Ishikawa (cell line): ENCODE results near the gene NCR3LG1.

Experiments
- CEBPB ChIP-seq: IDR thresholded peaks from 2 replicates; pipeline ENCODE4 v1.6.1; 2012
- CREB1 ChIP-seq: IDR thresholded peaks from 2 replicates; pipeline ENCODE4 v1.6.1; 2012; ENCODE audit warnings: low read depth
- EGR1 ChIP-seq: IDR thresholded peaks from 2 replicates; pipeline ENCODE4 v1.6.1; 2012
- EP300 ChIP-seq: IDR thresholded peaks from 2 replicates; pipeline ENCODE4 v1.6.1; 2012; ENCODE audit warnings: borderline replicate concordance
- FOXM1 ChIP-seq: IDR thresholded peaks from 2 replicates; pipeline ENCODE4 v1.6.1; 2012; ENCODE audit warnings: low read depth, borderline replicate concordance
- NFIC ChIP-seq: IDR thresholded peaks from 2 replicates; pipeline ENCODE4 v1.6.1; 2012
- RAD21 ChIP-seq: IDR thresholded peaks from 2 replicates; pipeline ENCODE4 v1.6.1; 2012; ENCODE audit warnings: low read depth
- TAF1 ChIP-seq: IDR thresholded peaks from 2 replicates; pipeline ENCODE4 v1.6.1; 2012; ENCODE audit warnings: low read depth, mild to moderate bottlenecking
- TCF12 ChIP-seq: IDR thresholded peaks from 2 replicates; pipeline ENCODE4 v1.6.1; 2012; ENCODE audit warnings: low read depth
- TEAD4 ChIP-seq: IDR thresholded peaks from 2 replicates; pipeline ENCODE4 v1.6.1; 2012
- YY1 ChIP-seq: IDR thresholded peaks from 2 replicates; pipeline ENCODE4 v1.6.1; 2012; ENCODE audit warnings: low read depth
- ZBTB7A ChIP-seq: IDR thresholded peaks from 2 replicates; pipeline ENCODE4 v1.6.1; 2012; ENCODE audit warnings: low read depth
- TF ChIP-seq, protein P1 (sequence below): IDR thresholded peaks from 2 replicates; pipeline ENCODE4 v1.6.1; 2012; ENCODE audit warnings: low read depth, mild to moderate bottlenecking
- TF ChIP-seq, protein P2 (sequence below): IDR thresholded peaks from 2 replicates; pipeline ENCODE4 v1.6.1; 2012
- TF ChIP-seq, protein P3 (sequence below): IDR thresholded peaks from 2 replicates; pipeline ENCODE4 v1.6.1; 2012

NCR3LG1 gene

DNA sequence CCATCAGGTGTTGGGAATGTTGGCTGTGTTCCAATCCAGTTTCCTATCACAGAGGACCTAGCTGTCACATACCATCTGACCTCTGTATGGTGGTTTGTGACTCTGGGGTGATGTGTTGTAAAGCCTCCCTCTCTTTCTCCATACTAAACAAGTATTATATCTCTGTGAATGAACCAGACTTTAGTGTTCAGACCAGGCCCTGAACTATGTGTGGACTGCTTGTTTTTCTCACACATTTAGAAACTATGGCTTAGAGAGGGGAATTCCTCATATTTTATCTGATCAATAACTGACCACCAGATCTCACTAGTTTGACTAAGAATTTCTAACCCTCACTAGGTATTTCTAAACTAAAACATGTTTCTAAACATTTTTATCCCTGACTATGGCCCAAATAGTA lies 17.5 kb downstream of the NCR3LG1 start:
- TF ChIP-seq ZBTB7A, result no peak
- TF ChIP-seq, protein P1, sequence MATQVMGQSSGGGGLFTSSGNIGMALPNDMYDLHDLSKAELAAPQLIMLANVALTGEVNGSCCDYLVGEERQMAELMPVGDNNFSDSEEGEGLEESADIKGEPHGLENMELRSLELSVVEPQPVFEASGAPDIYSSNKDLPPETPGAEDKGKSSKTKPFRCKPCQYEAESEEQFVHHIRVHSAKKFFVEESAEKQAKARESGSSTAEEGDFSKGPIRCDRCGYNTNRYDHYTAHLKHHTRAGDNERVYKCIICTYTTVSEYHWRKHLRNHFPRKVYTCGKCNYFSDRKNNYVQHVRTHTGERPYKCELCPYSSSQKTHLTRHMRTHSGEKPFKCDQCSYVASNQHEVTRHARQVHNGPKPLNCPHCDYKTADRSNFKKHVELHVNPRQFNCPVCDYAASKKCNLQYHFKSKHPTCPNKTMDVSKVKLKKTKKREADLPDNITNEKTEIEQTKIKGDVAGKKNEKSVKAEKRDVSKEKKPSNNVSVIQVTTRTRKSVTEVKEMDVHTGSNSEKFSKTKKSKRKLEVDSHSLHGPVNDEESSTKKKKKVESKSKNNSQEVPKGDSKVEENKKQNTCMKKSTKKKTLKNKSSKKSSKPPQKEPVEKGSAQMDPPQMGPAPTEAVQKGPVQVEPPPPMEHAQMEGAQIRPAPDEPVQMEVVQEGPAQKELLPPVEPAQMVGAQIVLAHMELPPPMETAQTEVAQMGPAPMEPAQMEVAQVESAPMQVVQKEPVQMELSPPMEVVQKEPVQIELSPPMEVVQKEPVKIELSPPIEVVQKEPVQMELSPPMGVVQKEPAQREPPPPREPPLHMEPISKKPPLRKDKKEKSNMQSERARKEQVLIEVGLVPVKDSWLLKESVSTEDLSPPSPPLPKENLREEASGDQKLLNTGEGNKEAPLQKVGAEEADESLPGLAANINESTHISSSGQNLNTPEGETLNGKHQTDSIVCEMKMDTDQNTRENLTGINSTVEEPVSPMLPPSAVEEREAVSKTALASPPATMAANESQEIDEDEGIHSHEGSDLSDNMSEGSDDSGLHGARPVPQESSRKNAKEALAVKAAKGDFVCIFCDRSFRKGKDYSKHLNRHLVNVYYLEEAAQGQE, result no peak
- TF ChIP-seq EP300, result no peak
- no peak for TF ChIP-seq TEAD4
- TF ChIP-seq FOXM1, result no peak
- TF ChIP-seq CREB1, result no peak
- no peak for TF ChIP-seq TCF12
- TF ChIP-seq, protein P2, sequence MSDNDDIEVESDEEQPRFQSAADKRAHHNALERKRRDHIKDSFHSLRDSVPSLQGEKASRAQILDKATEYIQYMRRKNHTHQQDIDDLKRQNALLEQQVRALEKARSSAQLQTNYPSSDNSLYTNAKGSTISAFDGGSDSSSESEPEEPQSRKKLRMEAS, result no peak
- TF ChIP-seq, protein P3, sequence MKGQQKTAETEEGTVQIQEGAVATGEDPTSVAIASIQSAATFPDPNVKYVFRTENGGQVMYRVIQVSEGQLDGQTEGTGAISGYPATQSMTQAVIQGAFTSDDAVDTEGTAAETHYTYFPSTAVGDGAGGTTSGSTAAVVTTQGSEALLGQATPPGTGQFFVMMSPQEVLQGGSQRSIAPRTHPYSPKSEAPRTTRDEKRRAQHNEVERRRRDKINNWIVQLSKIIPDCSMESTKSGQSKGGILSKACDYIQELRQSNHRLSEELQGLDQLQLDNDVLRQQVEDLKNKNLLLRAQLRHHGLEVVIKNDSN, result no peak
- TF ChIP-seq RAD21, result no peak
- no peak for TF ChIP-seq NFIC
- TF ChIP-seq TAF1, result no peak
- TF ChIP-seq CEBPB, result no peak
- no peak for TF ChIP-seq EGR1
- no peak for TF ChIP-seq YY1

DNA sequence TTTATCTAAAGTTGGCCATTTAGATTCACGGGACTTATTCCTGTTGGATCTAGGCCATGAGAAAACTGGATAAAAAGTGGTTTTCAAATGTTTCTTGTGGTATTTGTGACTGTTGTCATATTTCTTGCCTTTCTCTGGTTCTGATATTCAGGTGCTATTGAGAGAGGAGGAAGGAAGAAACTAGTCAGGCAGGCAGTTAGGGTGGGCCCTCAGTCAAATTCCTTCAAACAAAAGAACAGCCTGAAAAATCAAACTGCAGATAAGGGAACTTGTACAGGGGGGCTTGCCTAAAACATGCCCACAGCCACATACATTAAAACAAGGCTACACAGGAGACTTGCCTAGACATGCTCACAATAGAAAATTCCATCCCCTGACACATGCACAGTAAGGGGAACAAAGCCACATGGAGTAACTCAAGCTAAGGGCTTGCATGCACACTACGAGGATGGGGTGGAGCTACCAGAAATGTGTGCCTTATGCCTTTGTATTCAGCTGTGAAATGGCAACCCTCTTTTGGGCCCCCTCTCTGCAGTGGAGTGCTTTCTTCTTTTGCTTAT lies 18.2 kb downstream of the NCR3LG1 start:
- TF ChIP-seq TEAD4, result no peak
- no peak for TF ChIP-seq TCF12
- TF ChIP-seq, protein P1, result no peak
- no peak for TF ChIP-seq FOXM1
- TF ChIP-seq NFIC, result no peak

DNA sequence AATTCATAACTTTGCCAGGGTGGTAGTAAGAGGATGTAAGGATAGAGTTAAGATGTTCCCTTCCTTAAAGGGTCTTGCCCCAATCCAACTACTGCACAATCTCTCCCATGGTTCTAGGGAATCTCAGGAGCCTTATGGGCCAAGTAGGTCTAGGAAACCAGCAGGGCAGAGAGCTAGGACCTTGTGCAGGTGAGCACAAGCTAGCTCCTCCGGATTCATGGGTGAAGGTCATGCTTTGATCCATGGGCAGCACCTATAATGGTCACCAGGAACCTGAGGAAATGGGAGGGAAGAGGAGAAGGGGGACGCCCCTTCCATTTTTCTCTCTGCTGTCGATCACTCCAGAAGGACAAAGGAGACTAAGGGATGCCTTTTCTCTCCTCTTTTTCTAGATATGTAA lies 20.0 kb downstream of the NCR3LG1 start:
- no peak for TF ChIP-seq YY1
- TF ChIP-seq, protein P1, result no peak
- TF ChIP-seq NFIC, result no peak
- no peak for TF ChIP-seq CEBPB
- TF ChIP-seq TEAD4, result no peak
- TF ChIP-seq FOXM1, result no peak
- TF ChIP-seq ZBTB7A, result no peak
- TF ChIP-seq CREB1, result no peak
- TF ChIP-seq RAD21, result no peak

DNA sequence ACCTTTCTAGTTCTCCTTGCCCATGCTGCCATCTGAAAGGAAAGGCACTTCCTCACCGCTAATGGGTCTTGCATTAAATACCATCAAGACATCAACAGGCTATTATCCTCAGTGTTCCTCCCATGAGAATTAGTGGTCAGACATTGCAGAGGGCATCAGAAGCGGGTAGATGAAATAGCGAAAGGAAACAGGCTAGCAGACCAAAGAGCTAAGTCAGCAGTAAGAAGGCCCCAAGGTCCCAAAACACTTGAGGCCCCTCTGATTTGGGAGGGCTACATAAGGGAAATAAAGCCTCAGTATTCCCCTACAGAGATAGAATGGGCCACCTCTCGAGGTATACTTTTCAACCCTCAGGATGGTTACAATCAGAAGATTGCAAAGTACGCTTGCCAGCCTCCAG lies 23.9 kb downstream of the NCR3LG1 start:
- TF ChIP-seq, protein P2, result no peak
- TF ChIP-seq TCF12, result no peak
- no peak for TF ChIP-seq EGR1
- no peak for TF ChIP-seq CEBPB
- no peak for TF ChIP-seq CREB1
- TF ChIP-seq, protein P1, result no peak
- TF ChIP-seq, protein P3, result no peak
- no peak for TF ChIP-seq ZBTB7A
- no peak for TF ChIP-seq RAD21
- TF ChIP-seq YY1, result no peak
- no peak for TF ChIP-seq FOXM1
- no peak for TF ChIP-seq EP300
- no peak for TF ChIP-seq TAF1
- TF ChIP-seq NFIC, result no peak
- no peak for TF ChIP-seq TEAD4
